Activated T-helper 1 cell treated with Interleukin-2 at 50 U/mL for 16 hours (primary cell): ENCODE measurements around the gene BRAT1.
A peak's percentile ranks its signal among the peaks of the same experiment; 100 is the strongest.

Experiments
- DNase-seq: peaks from one replicate; pipeline ENCODE4 v3.0.0-alpha.2; 2020; ENCODE audit warnings: low read depth

Gene BRAT1

DNA sequence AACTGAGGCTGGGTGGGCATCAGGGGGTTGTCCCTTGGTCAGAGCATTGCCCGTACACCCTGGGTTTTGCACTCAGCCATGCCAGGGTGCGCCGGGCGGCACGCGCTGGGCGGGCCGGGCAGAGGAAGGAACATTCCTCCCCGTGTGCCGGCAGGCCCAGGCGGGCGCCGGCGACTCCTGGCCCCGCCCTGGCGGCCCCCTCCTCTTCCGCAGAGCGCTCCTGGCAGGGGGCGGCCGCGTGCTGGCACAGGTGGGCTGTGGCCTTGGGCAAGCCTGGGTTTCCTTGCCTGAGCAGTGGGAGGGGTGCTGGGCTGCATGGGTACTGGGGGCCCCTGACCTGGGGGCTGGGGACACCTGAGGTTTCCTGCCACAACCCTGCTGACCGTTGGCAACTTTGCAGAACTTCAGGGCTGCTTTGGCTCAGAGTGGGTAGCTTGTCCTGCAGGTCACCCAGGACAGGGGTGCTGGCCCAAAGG lies 31.8 kb downstream of the BRAT1 start:
- no peak for DNase-seq

- DNase-seq, result no peak
These were observed 32.4 kb downstream of the BRAT1 start for GRCh38 chr7:2522780-2523433.

DNA sequence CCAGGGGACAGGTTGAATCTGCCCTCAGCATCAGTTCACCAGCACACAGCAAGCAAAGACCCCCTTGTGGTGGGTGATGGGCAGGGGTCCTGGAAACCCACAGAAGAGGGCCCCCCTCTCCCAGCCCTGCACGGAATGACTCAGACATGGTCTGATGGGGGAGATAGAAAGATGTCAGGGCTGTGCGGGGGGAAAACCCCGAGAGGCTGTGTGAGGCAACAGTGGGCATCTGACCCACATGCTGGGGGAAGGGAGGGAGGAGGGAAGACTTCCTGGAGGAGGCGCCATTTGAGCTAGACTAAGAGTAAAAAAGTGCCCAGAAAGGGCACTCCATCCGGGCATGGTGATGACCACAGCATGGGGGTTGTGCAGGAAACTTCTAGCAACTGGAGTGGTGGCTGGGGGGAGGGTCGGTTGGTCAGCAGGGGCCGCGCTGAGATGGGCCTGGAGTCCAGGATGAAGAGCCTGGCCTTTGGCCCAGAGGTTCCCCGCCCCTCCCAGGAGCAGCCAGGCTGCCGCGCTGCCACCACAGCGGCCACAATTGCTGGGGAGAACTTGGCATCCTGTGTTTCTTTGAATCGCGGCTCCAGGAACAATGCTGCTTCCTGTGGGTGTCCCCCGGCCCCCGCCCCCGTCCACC lies 33.3 kb downstream of the BRAT1 start:
- peak; percentile 48 for DNase-seq

DNA sequence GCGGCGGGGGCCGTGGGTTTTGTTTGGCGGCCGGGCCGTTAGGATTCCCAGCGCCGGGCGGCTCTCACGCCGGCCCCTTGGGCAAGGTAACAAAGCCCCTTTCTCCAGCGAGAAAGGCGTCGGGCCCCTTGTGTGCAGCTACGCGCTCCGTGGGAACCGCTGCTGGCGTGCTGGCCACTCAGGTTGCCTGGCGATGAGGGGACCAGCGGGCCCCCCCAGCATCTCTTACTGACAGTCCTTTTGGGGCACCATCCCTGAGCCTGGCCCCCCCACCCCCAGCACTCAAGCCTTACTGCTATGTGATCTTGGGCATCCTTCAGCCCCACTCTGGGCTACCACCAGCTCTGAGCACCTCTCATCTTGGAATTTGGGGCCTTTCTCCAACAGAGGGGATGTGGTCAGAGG lies 34.0 kb downstream of the BRAT1 start:
- DNase-seq, result no peak

GRCh38 chr7:2520761-2521290 lies 34.5 kb downstream of the BRAT1 start:
- DNase-seq, result no peak

DNA sequence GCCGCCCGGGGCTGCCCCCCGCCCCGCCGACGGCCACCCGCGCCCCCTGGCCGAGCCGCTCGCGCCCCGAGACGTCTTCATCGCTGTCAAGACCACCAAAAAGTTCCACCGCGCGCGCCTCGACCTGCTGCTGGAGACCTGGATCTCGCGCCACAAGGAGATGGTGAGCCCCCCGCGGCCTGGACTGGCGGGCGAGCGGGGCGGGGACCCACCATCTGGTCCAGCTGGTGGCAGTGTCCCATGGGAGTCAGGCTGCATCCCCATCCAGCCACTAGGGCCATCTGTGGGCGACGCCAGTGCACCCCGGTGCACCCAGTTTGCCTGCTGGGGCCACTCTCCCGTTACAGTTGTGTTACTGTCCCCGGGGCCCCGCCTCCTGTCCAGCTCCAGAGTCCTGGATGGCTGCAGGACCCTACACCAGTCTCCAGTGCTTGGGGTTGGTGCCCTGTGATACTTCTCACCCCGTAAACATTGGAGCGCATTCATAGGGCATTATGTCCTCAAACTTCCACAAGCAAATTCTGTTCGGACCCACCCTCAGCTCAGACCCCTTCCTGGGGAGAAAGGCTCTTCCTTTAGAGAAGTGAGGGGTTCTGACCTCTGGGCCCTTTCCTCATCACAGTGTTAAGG lies 35.1 kb downstream of the BRAT1 start:
- DNase-seq, result no peak

DNA sequence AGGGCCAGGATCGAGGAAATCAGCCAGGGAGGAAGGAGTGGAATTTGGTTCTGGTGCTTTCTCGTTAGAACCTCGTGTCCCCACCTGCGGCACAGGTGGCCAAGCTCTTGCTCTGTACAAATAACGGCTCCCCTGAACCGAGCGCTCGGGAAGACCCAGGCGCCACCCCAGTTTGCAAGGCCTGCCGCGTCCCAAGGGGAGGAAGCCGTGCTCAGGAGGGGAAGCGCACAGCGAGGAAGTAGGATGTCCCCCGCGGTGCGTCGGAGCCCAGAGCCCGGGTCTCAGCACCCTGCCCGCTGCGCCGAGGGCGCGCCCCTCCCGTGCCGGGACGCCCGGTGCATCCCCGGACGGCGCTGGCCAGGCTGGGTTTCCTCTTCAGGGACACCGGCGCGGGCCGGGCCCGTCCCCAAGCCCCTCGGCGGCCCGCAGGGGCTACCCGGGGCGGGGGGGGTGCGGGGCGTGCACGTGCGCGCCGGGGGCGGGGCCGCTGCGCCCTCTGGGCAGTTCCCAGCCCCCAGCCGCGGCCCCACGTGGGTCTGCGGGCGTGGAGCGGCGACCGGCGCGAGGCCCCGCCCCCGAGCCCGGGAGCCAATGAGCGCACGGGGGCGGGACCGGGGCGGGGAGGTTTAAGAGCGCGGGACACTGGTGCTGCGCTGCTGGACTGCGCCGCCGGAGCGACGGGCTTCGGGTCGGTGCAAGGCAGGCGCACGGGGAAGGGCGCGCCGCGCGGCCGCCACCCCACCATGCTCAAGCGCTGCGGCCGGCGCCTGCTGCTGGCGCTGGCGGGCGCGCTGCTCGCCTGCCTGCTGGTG lies 36.0 kb downstream of the BRAT1 start, which contains the start of gene LFNG:
Gene LFNG (plus strand): TSS at position 656 of the 812 bp plus-strand sequence. CDS start 88 bp downstream, at position 744.
- peak; percentile 79 for DNase-seq

DNA sequence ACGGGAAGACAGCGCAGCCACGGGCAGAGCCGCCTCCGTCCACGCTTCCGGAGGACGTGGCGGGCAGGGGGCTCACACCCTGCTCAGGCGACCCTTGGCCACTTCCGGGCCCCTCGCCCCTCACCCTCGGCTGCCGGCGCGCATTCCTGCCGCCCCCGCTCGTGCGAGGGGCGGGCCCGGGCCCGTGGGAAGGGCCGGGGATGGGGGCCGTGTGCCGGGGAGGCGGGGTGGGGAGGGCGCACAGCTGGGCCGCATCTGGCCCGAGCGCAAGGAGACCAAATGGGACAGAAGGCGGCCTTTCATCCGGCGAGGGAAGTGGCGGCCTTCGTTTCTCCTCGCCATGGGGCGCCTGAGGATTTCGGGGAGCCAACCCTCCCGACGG lies 36.6 kb downstream of the BRAT1 start:
- DNase-seq, result no peak

DNA sequence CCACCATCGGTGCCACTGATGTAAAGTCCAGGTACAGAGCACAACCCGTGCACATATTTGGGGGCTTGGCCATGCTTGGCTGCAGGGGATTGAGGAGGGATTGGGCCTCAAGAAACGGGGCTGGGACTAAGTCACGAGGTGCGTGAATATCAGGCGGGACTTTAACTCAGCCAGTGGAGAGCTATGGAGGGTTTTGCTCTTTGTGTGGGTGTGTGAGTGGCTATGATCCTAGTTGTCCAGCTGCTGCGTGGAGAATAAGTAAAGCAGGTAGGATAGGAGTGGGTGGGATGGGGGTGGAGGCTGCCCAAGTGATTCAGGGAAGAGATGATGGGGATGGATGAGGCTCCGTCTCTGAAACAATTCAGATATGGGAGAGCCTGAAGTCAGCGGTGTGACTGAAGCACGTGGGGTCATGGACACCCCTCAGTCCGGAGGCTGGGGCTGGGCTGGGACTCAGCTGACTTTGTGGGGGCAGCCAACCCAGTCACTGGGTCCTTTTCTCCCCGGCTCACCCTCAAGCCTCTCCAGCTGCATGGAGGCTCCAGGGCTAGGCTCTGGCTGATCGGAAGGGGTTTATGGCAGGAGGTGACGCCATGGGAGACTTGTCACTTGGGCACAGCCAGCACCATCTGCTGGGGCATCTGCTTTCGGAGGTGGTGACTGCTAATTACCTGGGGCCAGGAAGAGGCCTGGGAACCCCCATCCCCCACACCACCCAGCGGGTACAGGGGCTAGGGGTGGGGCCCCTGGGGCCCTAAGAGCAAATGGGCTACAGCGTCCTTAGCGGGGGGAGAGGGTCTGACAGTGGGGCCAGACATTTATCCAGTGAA lies 37.4 kb downstream of the BRAT1 start:
- no peak for DNase-seq

- DNase-seq, result no peak
These were observed 38.3 kb downstream of the BRAT1 start for GRCh38 chr7:2517026-2517425.

DNA sequence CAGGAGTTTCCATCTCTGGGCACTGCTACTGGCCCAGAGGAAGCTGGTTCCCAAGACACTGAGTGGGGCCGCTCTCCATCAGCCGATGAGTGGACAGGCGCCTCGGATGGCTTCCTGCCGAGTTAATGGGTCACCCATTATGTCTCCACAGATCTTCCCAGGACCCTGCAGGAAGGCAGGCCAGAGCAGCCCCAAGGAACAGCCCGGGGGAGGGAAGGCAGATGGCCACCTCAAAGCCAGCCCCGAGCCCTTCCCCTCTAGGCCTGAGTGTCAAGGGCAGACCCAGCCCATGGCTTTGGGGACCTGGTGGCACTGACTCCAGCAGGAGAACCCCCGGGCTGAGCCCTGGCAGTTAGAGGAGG lies 39.1 kb downstream of the BRAT1 start:
- DNase-seq, result no peak

DNA sequence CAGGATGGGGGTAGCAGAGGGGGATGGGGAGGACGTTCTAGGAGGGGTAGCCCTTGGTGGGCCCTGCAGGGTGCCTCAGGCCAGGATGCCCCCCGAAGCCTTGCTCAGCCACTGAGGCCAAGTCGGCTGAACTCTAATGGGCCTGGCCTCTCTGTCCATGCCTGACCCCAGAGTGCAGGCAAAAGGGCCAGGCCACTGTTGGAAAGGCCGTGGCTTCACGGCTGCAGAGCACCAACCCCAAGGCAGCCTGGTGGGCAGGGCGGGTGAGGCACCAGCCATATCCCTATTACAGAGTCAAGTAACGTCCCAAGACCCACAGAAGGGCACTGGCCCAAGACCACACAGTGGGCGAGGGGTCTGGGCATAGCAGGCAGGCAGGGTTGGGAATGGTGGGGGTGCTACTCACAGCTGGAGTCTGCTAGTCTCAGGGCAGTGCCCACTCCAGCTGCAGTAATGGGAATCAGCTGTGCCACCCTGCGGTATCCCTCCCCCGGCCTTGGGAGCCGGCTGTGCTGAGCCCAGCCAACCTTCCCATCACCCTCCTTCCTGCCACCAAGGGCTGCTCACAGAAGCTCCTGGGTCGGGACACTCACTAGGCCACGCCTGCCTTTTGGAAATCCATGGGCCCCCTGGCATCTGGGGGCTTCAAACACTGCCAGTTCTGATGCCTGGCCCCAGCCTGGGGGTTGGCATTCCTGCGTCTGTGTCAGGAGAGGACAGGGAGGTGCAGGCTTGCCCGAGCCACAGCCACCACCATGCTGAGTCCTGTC lies 39.7 kb downstream of the BRAT1 start:
- DNase-seq, result no peak

- no peak for DNase-seq
These were observed 40.6 kb downstream of the BRAT1 start for GRCh38 chr7:2514473-2515423.

GRCh38 chr7:2513702-2514101 lies 41.6 kb downstream of the BRAT1 start:
- DNase-seq, result no peak

DNA sequence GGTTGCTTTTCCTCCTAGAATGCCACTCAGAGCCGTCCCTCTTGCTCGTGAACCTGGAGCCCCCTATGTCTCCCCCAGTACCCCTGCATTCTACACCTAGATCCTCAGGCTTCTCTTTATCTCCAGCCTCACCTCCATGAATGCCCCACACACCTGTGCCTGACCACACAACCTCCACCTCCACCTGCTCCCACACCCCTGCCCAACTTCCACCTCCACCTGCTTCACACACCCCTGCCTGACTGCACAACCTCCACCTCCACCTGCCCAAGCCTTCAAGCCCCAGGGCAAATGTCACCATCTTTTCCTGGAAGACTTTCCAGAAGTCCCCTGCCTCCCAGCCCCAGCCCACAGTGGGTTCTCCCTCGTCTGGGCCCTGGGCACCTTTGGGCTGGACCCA lies 42.6 kb downstream of the BRAT1 start:
- no peak for DNase-seq

- no peak for DNase-seq
These were observed 43.1 kb downstream of the BRAT1 start for GRCh38 chr7:2512179-2512661.

DNA sequence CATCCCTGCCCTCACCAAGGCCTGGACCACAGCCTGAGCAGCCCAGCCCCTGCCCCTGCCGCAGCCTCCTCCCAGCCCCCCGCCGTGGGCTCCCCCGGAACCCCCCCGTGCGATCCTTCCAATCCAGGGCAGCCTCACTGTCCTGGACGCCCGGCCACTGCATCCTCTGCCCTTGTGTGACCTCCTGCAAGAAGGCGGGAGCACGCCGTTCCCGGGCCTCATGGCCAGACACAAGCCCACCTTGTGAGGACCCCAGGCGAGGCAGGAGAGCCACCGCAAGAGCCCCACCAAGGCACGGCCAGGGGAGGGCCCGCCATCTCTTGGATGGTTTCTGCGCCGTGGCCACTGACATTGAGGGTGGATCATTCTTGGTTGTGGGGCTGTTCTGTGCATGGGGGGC lies 43.6 kb downstream of the BRAT1 start:
- no peak for DNase-seq

DNA sequence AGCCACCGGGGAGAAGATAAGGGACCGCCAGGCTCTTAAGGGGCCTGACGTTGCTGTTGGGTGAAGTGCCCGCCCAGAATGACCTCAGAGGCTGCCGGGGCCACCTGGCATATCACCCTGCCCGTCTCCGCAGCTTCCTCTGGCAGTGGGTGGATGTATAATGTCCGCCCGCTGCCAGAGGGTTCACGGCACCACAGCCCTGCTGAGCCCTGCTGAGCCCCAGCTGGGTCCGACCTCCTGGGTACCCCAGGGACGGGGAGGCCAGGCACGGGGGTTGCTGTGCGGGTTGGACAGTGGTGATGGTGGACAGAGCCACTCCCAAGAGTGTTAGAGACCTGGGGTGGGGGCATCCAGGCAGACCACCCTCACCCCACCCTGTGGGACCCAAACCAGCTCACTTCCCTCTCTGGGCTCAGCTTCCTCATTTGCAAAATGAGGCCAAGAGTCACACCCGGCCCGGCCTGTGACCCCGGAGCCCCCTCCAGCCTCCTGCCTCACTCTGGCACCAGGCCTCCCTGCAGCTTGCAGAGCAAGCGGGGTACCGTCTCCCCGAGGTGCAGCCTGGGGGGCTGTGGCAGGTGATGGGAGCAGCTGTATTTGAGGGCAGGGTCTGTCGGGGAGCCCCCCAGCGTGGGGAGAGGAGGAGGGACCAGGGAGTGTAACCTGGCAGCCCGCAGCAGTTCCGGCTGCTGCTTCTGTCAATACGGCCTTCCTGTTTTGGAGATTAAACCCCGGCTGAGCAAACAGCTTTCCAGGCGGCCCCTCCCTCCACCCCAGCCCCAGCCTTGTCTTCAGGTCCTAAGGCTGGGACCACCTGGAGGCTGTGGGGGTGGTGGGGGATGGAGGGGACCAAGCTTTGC lies 44.2 kb downstream of the BRAT1 start:
- DNase-seq, result peak; percentile 54
